Gastroesophageal sphincter (tissue), 4 donors: ENCODE data around the gene HTR3B. TPM values are rescaled to one million over a fixed set of nuclear protein-coding genes. Genes with fewer than 3 reads are reported as not detected.
"Not testable (repeated sequence)": the region's sequence is repeated elsewhere in the genome, so short reads cannot be mapped to it uniquely, and the experiment has no call there.

Experiments
- ATAC-seq: fragments of 150-250 bp; one replicate; pipeline ENCODE4 v1.9.1; 2016; ENCODE audit warnings: mild to moderate bottlenecking, moderate library complexity
- H3K27ac ChIP-seq, 4 donors: fragments of 200-600 bp; sonication (generic) in 3 of 4; 1 replicate in 3 of 4; 2 replicates in 1 of 4; pipeline ENCODE4 v1.5.1; 2016 to 2019
- H3K27me3 ChIP-seq: fragments of 200-600 bp; sonication (generic); one replicate; pipeline ENCODE4 v1.5.1; 2019
- H3K36me3 ChIP-seq, 2 donors: fragments of 200-600 bp; sonication (generic); one replicate each; pipeline ENCODE4 v1.5.1; 2019; ENCODE audit warnings: control low read depth in 1 of 2
- H3K4me1 ChIP-seq, 3 donors: fragments of 200-600 bp; sonication (generic); 1 replicate in 2 of 3; 2 replicates in 1 of 3; pipeline ENCODE4 v1.5.1; 2016 to 2019; ENCODE audit warnings: control low read depth in 2 of 3
- H3K4me3 ChIP-seq, 2 donors: fragments of 200-600 bp; sonication (generic); one replicate each; pipeline ENCODE4 v1.5.1; 2019; ENCODE audit warnings: mild to moderate bottlenecking in 1 of 2, moderate library complexity in 1 of 2
- H3K9me3 ChIP-seq, 3 donors: fragments of 200-600 bp; sonication (generic); one replicate each; pipeline ENCODE4 v1.5.1; 2017 to 2019; ENCODE audit warnings: control low read depth in 2 of 3
- CTCF ChIP-seq, 4 experiments: fragments of 200-600 bp in 2 of 4; fragments of 450-650 bp in 2 of 4; sonication (generic) in 1 of 4; IDR thresholded peaks; one replicate each; pipeline ENCODE4 v1.5.1; 2017 to 2019; ENCODE audit warnings: antibody characterized with exemption in 4 of 4, mild to moderate bottlenecking in 2 of 4, moderate library complexity in 2 of 4
- EP300 ChIP-seq: sonication (generic); formaldehyde crosslinking; IDR thresholded peaks from one replicate; pipeline ENCODE4 v1.6.1; 2017; ENCODE audit warnings: antibody characterized with exemption, mild to moderate bottlenecking
- POLR2A ChIP-seq, 2 donors: fragments of 450-650 bp; IDR thresholded peaks; one replicate each; pipeline ENCODE4 v1.6.1; 2017; ENCODE audit warnings: antibody characterized with exemption in 2 of 2, mild to moderate bottlenecking in 2 of 2, moderate library complexity in 1 of 2
- POLR2AphosphoS5 ChIP-seq: sonication (generic); formaldehyde crosslinking; IDR thresholded peaks from one replicate; pipeline ENCODE4 v1.6.1; 2017; ENCODE audit warnings: antibody characterized with exemption
- WGBS, 2 donors: methylation state at CpG; one replicate each; pipeline ENCODE4 v1.1.5; 2018; ENCODE audit warnings: low coverage in 1 of 2; 5-methylcytosine and 5-hydroxymethylcytosine counted together
- total RNA-seq, 4 donors: library from RNA; depleted of rRNA; stranded (reverse); fragments of >200 nt; gene quantifications; one replicate each; pipeline ENCODE4 v1.1.0, GENCODE V29; 2016

Gene HTR3B
- total RNA-seq, 4 donors from 2014 or later, result not detected

GRCh38 chr11:113907681-113908080 is 3.1 kb downstream of the HTR3B start:
- Histone ChIP-seq H3K36me3 (no peaks in the 10 kb centered on the region), H3K9me3 (no peaks in the 10 kb centered on the region), H3K27me3 (peaks cover 16% of the 10 kb centered on the region), H3K4me3 (no peak overlapping the region), H3K4me1 (no peaks in the 10 kb centered on the region), H3K27ac (no peak overlapping the region)
- no peak for TF ChIP-seq POLR2AphosphoS5
- TF ChIP-seq EP300, result no peak
- TF ChIP-seq POLR2A (IDR thresholded peaks at IDR 0.05), result no peak
- TF ChIP-seq CTCF (IDR thresholded peaks at IDR 0.05), result no peak
- no peak for ATAC-seq
- WGBS, 2 donors, result 66 to 69% methylated on average over 4 of the region's 8 CpGs

DNA sequence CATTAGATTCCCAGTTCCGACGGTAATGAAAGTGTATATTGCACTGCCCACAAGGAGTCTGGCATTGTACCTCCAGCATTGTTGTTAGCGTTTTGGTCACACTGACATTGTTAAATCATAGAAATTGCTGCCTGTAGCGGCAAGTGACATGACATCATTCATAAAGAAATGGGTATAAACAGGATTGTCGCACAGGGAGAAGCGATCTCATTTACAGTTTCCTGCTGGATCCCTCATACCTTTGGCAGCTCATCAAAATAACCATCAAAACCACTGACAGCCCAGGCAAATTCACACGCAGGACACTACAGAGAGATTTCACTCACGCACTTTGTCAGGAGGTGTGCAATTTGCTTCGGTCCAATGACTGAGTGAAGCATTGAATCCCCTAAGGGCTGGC is 3.5 kb downstream of the HTR3B start:
- 72 to 77% methylated on average over 9 of the region's 9 CpGs for WGBS, 2 donors

GRCh38 chr11:113911491-113911890 is 6.9 kb downstream of the HTR3B start:
- not testable (repeated sequence) for H3K27me3 ChIP-seq, H3K4me3 ChIP-seq, H3K9me3 ChIP-seq, ATAC-seq, H3K27ac ChIP-seq, H3K4me1 ChIP-seq, H3K36me3 ChIP-seq
- 89 to 92% methylated on average over 3 to 4 of the region's 9 CpGs for WGBS, 2 donors

More for the DNA sequence above, 3.5 kb downstream of the HTR3B start:
- Histone ChIP-seq H3K4me1 (no peaks in the 10 kb centered on the region), H3K27me3 (peaks cover 12% of the 10 kb centered on the region), H3K9me3 (no peaks in the 10 kb centered on the region), H3K27ac (no peak overlapping the region), H3K4me3 (no peak overlapping the region), H3K36me3 (no peaks in the 10 kb centered on the region)
- no peak for TF ChIP-seq POLR2AphosphoS5
- TF ChIP-seq CTCF (IDR thresholded peaks at IDR 0.05), result no peak
- TF ChIP-seq EP300, result no peak
- no peak for TF ChIP-seq POLR2A (IDR thresholded peaks at IDR 0.05)
- no peak for ATAC-seq

- H3K36me3 ChIP-seq, result no peaks in the 10 kb centered on the region
- H3K4me3 ChIP-seq, result no peak overlapping the region
- H3K27ac ChIP-seq, result no peak overlapping the region
- no peaks in the 10 kb centered on the region for H3K9me3 ChIP-seq
- ATAC-seq, result no peak
- TF ChIP-seq EP300, result no peak
- WGBS, 2 donors, result 83% methylated on average over 2 of the region's 2 CpGs
- no peaks in the 10 kb centered on the region for H3K4me1 ChIP-seq
- peaks cover 41% of the 10 kb centered on the region for H3K27me3 ChIP-seq
Observed at GRCh38 chr11:113923572-113923971, 19.0 kb downstream of the HTR3B start.

- no peak overlapping the region for H3K4me3 ChIP-seq
- TF ChIP-seq EP300, result no peak
- no peak for TF ChIP-seq POLR2AphosphoS5
- no peak for TF ChIP-seq POLR2A (IDR thresholded peaks at IDR 0.05)
- no peak for TF ChIP-seq CTCF (IDR thresholded peaks at IDR 0.05)
- WGBS, 2 donors, result 29% methylated on average over 4 to 7 of the region's 12 CpGs
- H3K36me3 ChIP-seq, result no peaks in the 10 kb centered on the region
- no peak overlapping the region for H3K27ac ChIP-seq
- H3K27me3 ChIP-seq, result peaks cover 24% of the 10 kb centered on the region
- H3K4me1 ChIP-seq, result no peaks in the 10 kb centered on the region
- ATAC-seq, result no peak
- no peaks in the 10 kb centered on the region for H3K9me3 ChIP-seq
Observed at GRCh38 chr11:113926273-113927197, 21.9 kb downstream of the HTR3B start.

DNA sequence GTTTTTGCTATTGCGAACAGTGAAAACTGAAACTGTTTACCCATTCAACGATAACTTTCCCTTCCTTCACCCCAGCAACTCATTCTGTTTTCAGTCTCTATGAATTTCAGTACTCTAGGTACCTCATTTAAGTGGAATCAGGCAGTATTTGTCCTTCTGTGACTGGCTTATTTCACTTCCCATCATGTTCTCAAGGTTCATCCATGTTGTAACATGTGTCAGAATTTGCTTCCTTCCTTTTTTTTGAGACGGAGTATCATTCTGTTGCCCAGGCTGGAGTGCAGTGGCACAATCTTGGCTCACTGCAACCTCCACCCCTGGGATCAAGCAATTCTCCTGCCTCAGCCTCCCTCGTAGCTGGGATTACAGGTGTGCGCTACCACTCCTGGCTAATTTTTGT is 23.7 kb downstream of the HTR3B start:
- H3K36me3 ChIP-seq, result no peaks in the 10 kb centered on the region
- H3K4me1 ChIP-seq, result no peaks in the 10 kb centered on the region
- H3K9me3 ChIP-seq, result no peaks in the 10 kb centered on the region
- no peak overlapping the region for H3K27ac ChIP-seq
- no peak for ATAC-seq
- TF ChIP-seq EP300 (no peak), CTCF (IDR thresholded peaks at IDR 0.05) (no peak), POLR2A (IDR thresholded peaks at IDR 0.05) (no peak), POLR2AphosphoS5 (no peak)
- 75 to 100% methylated on average over 1 to 2 of the region's 5 CpGs for WGBS, 2 donors
- no peak overlapping the region for H3K4me3 ChIP-seq
- H3K27me3 ChIP-seq, result peaks cover 10% of the 10 kb centered on the region
